HCT116 (cell line): Measurements from ENCODE around the gene HOXB9. TPM values are rescaled to one million over a fixed set of nuclear protein-coding genes. Genes with fewer than 3 reads are reported as not detected.

Source experiments
- ATAC-seq: fragments of 200-7000 bp; cut with Tn5 transposase; 2 replicates; pipeline ENCODE4 v1.9.1; 2020; ENCODE audit warnings: mild to moderate bottlenecking, moderate library complexity
- BruUV-seq: library from RNA; stranded (reverse); fragments of 400-500 nt; replicated peaks from 2 replicates; lab custom pipeline; 2021; lab: Mats Ljungman, UMichigan
- CTCF ChIA-PET: fragments of 300-600 bp; sonication (Branson Sonifier 250); formaldehyde crosslinking; loops from one replicate; lab custom pipeline; 2021; ENCODE audit warnings: antibody characterized with exemption; lab: Charles Lee
- POLR2A ChIA-PET: fragments of 300-600, 350-600 bp; sonication (Branson Sonifier 250); formaldehyde crosslinking; loops from one replicate; lab custom pipeline; 2021; ENCODE audit warnings: antibody characterized with exemption; lab: Charles Lee
- RAD21 ChIA-PET, 2 experiments: fragments of 300-600 bp; sonication (Branson Sonifier 250); formaldehyde crosslinking; loops; one replicate each; lab custom pipeline; 2023; ENCODE audit warnings: low total read pairs in 2 of 2; ENCODE audit not compliant: uncharacterized antibody in 2 of 2, unreplicated experiment in 2 of 2, low non-redundant PET in 1 of 2; lab: Charles Lee
- DNase-seq: peaks from one replicate; pipeline ENCODE4 v3.0.0-alpha.2; 2010; ENCODE audit warnings: low read depth, low spot score
- H2AFZ ChIP-seq: fragments of 200-600 bp; shearing (Covaris generic), sonication (generic); 2 replicates; pipeline ENCODE4 v1.6.1; 2017; ENCODE audit warnings: low read depth, mixed run types, mixed read lengths, antibody characterized with exemption, low read length; ENCODE audit not compliant: poor library complexity, severe bottlenecking
- H3K27ac ChIP-seq: 2 replicates; pipeline ENCODE4 v1.5.1; 2012; ENCODE audit warnings: low read depth, low read length
- H3K27me3 ChIP-seq: fragments of 200-600 bp; sonication (generic); 2 replicates; pipeline ENCODE4 v1.6.1; 2016; ENCODE audit warnings: mixed run types, low read length, mixed read lengths; ENCODE audit not compliant: insufficient read depth
- H3K36me3 ChIP-seq, 2 experiments: fragments of 200-500 bp in 1 of 2; fragments of 200-600 bp in 1 of 2; sonication (Bioruptor generic) in 1 of 2; sonication (generic) in 1 of 2; 2 replicates each; pipeline versions ENCODE4 v1.5.1 to v1.6.1; 2014 to 2016; ENCODE audit warnings: low read length in 2 of 2, inconsistent platforms in 1 of 2, mixed read lengths in 1 of 2, mixed run types in 1 of 2; ENCODE audit not compliant: insufficient read depth in 2 of 2, control insufficient read depth in 1 of 2
- H3K4me1 ChIP-seq, 2 experiments: fragments of 200-600 bp in 1 of 2; sonication (generic) in 1 of 2; 2 replicates each; pipeline versions ENCODE4 v1.5.1 to v1.6.1; 2012 to 2017; ENCODE audit warnings: low read length in 2 of 2, inconsistent platforms in 1 of 2, mild to moderate bottlenecking in 1 of 2, mixed read lengths in 1 of 2, mixed run types in 1 of 2, moderate library complexity in 1 of 2; ENCODE audit not compliant: insufficient read depth in 2 of 2, control insufficient read depth in 1 of 2
- H3K4me2 ChIP-seq: fragments of 200-600 bp; sonication (generic); 2 replicates; pipeline ENCODE4 v1.6.1; 2017; ENCODE audit warnings: mixed run types, low read length, mixed read lengths
- H3K4me3 ChIP-seq, 2 experiments: fragments of 200-600 bp in 1 of 2; sonication (generic) in 1 of 2; replicated peaks in 1 of 2; 2 replicates each; pipeline ENCODE4 v1.5.1; 2011 to 2016; ENCODE audit warnings: low read length in 2 of 2, control low read depth in 1 of 2, low read depth in 1 of 2, mild to moderate bottlenecking in 1 of 2, mixed read lengths in 1 of 2, mixed run types in 1 of 2
- H3K79me2 ChIP-seq: fragments of 200-600 bp; sonication (generic); 2 replicates; pipeline ENCODE4 v1.6.1; 2017; ENCODE audit warnings: mild to moderate bottlenecking, mixed run types, low read length, moderate library complexity, mixed read lengths; ENCODE audit not compliant: insufficient read depth
- H3K9ac ChIP-seq: fragments of 200-600 bp; sonication (generic); 2 replicates; pipeline ENCODE4 v1.6.1; 2016; ENCODE audit warnings: low read length, mixed read lengths
- H3K9me2 ChIP-seq: fragments of 200-600 bp; sonication (generic), shearing (Covaris generic); 2 replicates; pipeline ENCODE4 v1.6.1; 2017; ENCODE audit warnings: mixed run types, mild to moderate bottlenecking, moderate library complexity; ENCODE audit not compliant: insufficient read depth
- H3K9me3 ChIP-seq, 2 experiments: fragments of 200-500 bp in 1 of 2; fragments of 200-600 bp in 1 of 2; sonication (Bioruptor generic) in 1 of 2; sonication (generic) in 1 of 2; 2 replicates each; pipeline ENCODE4 v1.6.1; 2014 to 2017; ENCODE audit warnings: low read length in 2 of 2, mixed read lengths in 2 of 2, inconsistent platforms in 1 of 2, low read depth in 1 of 2, mild to moderate bottlenecking in 1 of 2, mixed run types in 1 of 2, moderate library complexity in 1 of 2; ENCODE audit not compliant: control insufficient read depth in 1 of 2, insufficient read depth in 1 of 2
- H4K20me1 ChIP-seq: fragments of 200-600 bp; sonication (generic), shearing (Covaris generic); 2 replicates; pipeline ENCODE4 v1.6.1; 2017; ENCODE audit warnings: mixed run types, mild to moderate bottlenecking, moderate library complexity; ENCODE audit not compliant: insufficient read depth
- ATF3 ChIP-seq: IDR thresholded peaks from 2 replicates; pipeline ENCODE4 v1.6.1; 2012
- CBX3 ChIP-seq: IDR thresholded peaks from 2 replicates; pipeline ENCODE4 v1.6.1; 2012; ENCODE audit warnings: low read depth
- CEBPB ChIP-seq: IDR thresholded peaks from 2 replicates; pipeline ENCODE4 v1.6.1; 2012; ENCODE audit warnings: low read depth
- EGR1 ChIP-seq: IDR thresholded peaks from 2 replicates; pipeline ENCODE4 v1.6.1; 2012; ENCODE audit warnings: low read depth
- ELF1 ChIP-seq: IDR thresholded peaks from 2 replicates; pipeline ENCODE4 v1.6.1; 2012; ENCODE audit warnings: low read depth, borderline replicate concordance
- EZH2phosphoT487 ChIP-seq: fragments of 200-600 bp; IDR thresholded peaks from 2 replicates; pipeline ENCODE4 v1.6.1; 2018; ENCODE audit warnings: antibody characterized with exemption, borderline replicate concordance
- MAX ChIP-seq: IDR thresholded peaks from 2 replicates; pipeline ENCODE4 v1.6.1; 2012
- POLR2A ChIP-seq: IDR thresholded peaks from 2 replicates; pipeline ENCODE4 v1.7.0; 2011; ENCODE audit warnings: borderline replicate concordance; ENCODE audit not compliant: insufficient read depth, insufficient read length; ENCODE audit errors: extremely low read depth
- POLR2AphosphoS5 ChIP-seq: IDR thresholded peaks from 2 replicates; pipeline ENCODE4 v1.6.1; 2011; ENCODE audit warnings: mild to moderate bottlenecking, low read depth, low read length, moderate library complexity
- SRF ChIP-seq: IDR thresholded peaks from 2 replicates; pipeline ENCODE4 v1.6.1; 2012; ENCODE audit warnings: low read depth
- ZBTB33 ChIP-seq: IDR thresholded peaks from 2 replicates; pipeline ENCODE4 v1.6.1; 2011; ENCODE audit warnings: mild to moderate bottlenecking, low read length, moderate library complexity; ENCODE audit not compliant: insufficient replicate concordance; ENCODE audit errors: extremely low read depth
- intact Hi-C: fragments of 100-400 bp; cut with micrococcal nuclease; formaldehyde crosslinking; loops from 2 replicates; pipeline ENCODE4 v1.10.0; 2022
- total RNA-seq: library from RNA; stranded (reverse); gene quantifications from one replicate; pipeline ENCODE4 v1.2.1, GENCODE V29; 2021; ENCODE audit not compliant: unreplicated experiment

Gene HOXB9
- total RNA-seq, 1 experiment from 2014 or later = 40.1 TPM

GRCh38 chr17:48642059-48642842 is 16.1 kb upstream of the HOXB9 start:
- Histone ChIP-seq H3K9ac (no peak overlapping the region), H2AFZ (no peak overlapping the region), H3K79me2 (peaks cover 93% of the 10 kb centered on the region), H3K4me2 (no peak overlapping the region), H3K27ac (no peak overlapping the region), H3K36me3 (peaks cover 0 to 15% of the 10 kb centered on the region in 2 experiments; a peak in 1 of 4 replicates), H3K9me2 (no peaks in the 10 kb centered on the region), H3K9me3 (no peaks in the 10 kb centered on the region), H4K20me1 (no peaks in the 10 kb centered on the region), H3K27me3 (no peaks in the 10 kb centered on the region), H3K4me3 (no peak overlapping the region), H3K4me1 (peaks cover 13 to 41% of the 10 kb centered on the region in 2 experiments; a peak in 3 of 4 replicates)
- ATAC-seq (no peak), DNase-seq (no peak)
- ChIA-PET CTCF (no interaction called here), RAD21 (no interaction called here), POLR2A (no interaction called here)
- TF ChIP-seq POLR2A = no peak
- TF ChIP-seq MAX = no peak
- no peak for TF ChIP-seq ATF3
- TF ChIP-seq EZH2phosphoT487 = no peak
- TF ChIP-seq SRF = no peak
- TF ChIP-seq CBX3 = no peak
- TF ChIP-seq CEBPB = no peak
- no peak for TF ChIP-seq ELF1
- TF ChIP-seq POLR2AphosphoS5 = no peak
- TF ChIP-seq ZBTB33 = no peak
- no peak for TF ChIP-seq EGR1
- intact Hi-C loops = no loop called here
- BruUV-seq = no TSS peak
